Measurements from ENCODE around the gene ANXA11. TPM values are rescaled to one million over a fixed set of nuclear protein-coding genes. Genes with fewer than 3 reads are reported as not detected.

Gene ANXA11
- polyA plus RNA-seq, 1 experiment: 161 TPM

DNA sequence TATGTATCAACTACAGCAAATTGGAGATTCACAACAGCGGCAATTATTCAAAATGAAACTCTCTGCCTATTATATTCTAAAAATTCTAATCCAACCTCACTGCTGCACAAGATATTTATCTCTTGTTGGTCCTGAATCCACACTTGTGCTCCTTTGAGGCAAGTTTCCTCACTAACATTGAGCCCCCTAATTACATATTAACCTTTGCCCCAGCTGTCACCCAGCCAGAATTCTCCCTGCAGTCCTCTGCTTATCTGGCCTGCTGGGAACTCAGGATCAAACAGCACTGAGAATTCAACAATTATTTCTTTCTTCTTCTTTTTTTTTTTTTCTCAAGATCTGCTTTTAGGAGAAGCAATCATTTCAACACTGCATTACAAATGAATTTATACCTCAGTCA, 94.4 kb downstream of the ANXA11 start:
- Histone ChIP-seq H3K27ac (ENCODE audit: low read depth, low read length) (no peak overlapping the region), H3K27me3 (ENCODE audit: control insufficient read depth, insufficient read depth, low read length) (no peaks in the 10 kb centered on the region), H3K4me3 (ENCODE audit: low read depth, low read length) (no peak overlapping the region), H3K9me3 (ENCODE audit: control insufficient read depth, insufficient read depth, low read length) (peaks cover 15% of the 10 kb centered on the region)
- TF ChIP-seq CTCF (IDR thresholded peaks at IDR 0.05; ENCODE audit: low read depth, low read length): no peak
- CTCF ChIA-PET: no interaction called here
- POLR2A ChIA-PET: interaction anchor here (0.6 kb wide), 1 partner anchor 19 kb away, joined by 4 read pairs; no protein-coding TSS in a partner anchor
- DNase-seq (ENCODE audit: low read depth, low spot score): no peak

GRCh38 chr10:80108576-80109239, 96.6 kb downstream of the ANXA11 start:
- TF ChIP-seq CTCF (IDR thresholded peaks at IDR 0.05; ENCODE audit: low read depth, low read length): no peak
- no peak for DNase-seq (ENCODE audit: low read depth, low spot score)
- CTCF ChIA-PET: no interaction called here
- Histone ChIP-seq H3K9me3 (ENCODE audit: control insufficient read depth, insufficient read depth, low read length) (peaks cover 15% of the 10 kb centered on the region), H3K4me3 (ENCODE audit: low read depth, low read length) (no peak overlapping the region), H3K27me3 (ENCODE audit: control insufficient read depth, insufficient read depth, low read length) (no peaks in the 10 kb centered on the region), H3K27ac (ENCODE audit: low read depth, low read length) (no peak overlapping the region)
- POLR2A ChIA-PET: no interaction called here

DNA sequence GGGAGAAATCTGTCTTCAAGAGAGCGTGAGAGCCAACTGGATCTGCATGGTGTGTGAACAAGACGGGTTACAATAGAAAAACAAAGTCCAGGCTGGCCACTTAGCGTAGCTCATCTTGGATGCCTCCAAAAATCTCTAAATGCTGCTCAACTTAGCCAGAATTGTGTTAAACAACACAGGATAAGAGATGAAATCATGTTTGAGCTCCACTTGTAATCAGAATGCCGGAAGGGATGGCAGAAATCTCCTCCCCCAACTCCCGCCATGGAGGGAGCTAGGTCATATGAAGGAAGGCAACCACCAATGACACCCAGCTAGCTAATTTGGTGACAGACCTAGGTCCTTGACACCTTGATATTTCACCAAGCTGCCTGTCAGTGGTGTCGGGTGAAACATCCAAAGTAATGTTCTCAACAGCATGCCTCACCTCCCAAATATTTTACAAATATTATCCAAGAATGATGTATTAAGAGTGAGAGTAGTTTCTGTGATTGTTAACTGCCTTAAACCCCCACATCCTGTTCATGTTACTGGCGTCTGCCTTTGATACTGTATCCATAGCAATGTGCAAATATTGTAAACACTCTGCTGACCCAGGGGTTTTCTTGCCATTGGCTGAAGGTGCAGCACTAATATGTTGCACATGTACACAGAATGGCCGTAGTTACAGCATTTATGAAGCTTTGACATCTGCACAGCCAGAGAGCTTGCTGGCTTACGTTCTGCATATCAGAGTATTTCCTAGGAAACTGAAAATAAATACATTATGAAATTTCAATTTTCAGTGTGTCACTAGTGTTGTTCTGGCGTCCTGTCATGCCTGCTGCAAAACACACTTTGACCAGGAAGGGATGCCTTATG, 101.0 kb downstream of the ANXA11 start:
- CTCF ChIA-PET: interaction anchor here (0.8 to 1.8 kb wide), 4 partner anchors 14 to 118 kb away, joined by 3 to 5 read pairs (median 4); no protein-coding TSS in a partner anchor
- Histone ChIP-seq H3K9me3 (ENCODE audit: control insufficient read depth, insufficient read depth, low read length) (peaks cover 11% of the 10 kb centered on the region), H3K27me3 (ENCODE audit: control insufficient read depth, insufficient read depth, low read length) (no peaks in the 10 kb centered on the region), H3K4me3 (ENCODE audit: low read depth, low read length) (no peak overlapping the region; the same call in 1 of the 2 replicates), H3K27ac (ENCODE audit: low read depth, low read length) (peak overlapping the region; percentile 79)
- POLR2A ChIA-PET: interaction anchor here (0.9 to 1.9 kb wide), 2 partner anchors 25 to 29 kb away, joined by 3 to 7 read pairs; partner anchors contain the start of gene TMEM254
- TF ChIP-seq CTCF (IDR thresholded peaks at IDR 0.05; ENCODE audit: low read depth, low read length): no peak
- DNase-seq (ENCODE audit: low read depth, low spot score): peak; percentile 78

Small RNA genes lying within 50 kb of the gene (small RNA-seq; reads per million reads assigned to genes)
- gene RPS12P2 (ENCODE audit: insufficient read length, low read depth): not detected

Other genes starting within 250 kb of the ANXA11 start
- gene TMEM254, start 126.9 kb downstream of the ANXA11 start, polyA plus RNA-seq (2011; rRNA removed): 24.4 and 34.4 TPM in 2 replicates
- 11.5 and 14.2 TPM in 2 replicates for gene PLAC9, start 72.8 kb downstream of the ANXA11 start, polyA plus RNA-seq (2011; rRNA removed)
- not detected in 2 replicates for gene MAT1A, start 84.1 kb upstream of the ANXA11 start, polyA plus RNA-seq (2011; rRNA removed)
- gene DYDC1, start 151.2 kb upstream of the ANXA11 start, polyA plus RNA-seq (2011; rRNA removed): not detected in 2 replicates
- not detected in 2 replicates for gene DYDC2, start 151.2 kb upstream of the ANXA11 start, polyA plus RNA-seq (2011; rRNA removed)
- gene PRXL2A, start 203.0 kb upstream of the ANXA11 start, polyA plus RNA-seq (2011; rRNA removed): 3.9 and 5.2 TPM in 2 replicates
- gene TSPAN14, start 248.8 kb upstream of the ANXA11 start, polyA plus RNA-seq (2011; rRNA removed): 27.3 and 32.5 TPM in 2 replicates

All from AG04450 (cell line).